ENCODE measurements around the gene UBAC2.

DNA sequence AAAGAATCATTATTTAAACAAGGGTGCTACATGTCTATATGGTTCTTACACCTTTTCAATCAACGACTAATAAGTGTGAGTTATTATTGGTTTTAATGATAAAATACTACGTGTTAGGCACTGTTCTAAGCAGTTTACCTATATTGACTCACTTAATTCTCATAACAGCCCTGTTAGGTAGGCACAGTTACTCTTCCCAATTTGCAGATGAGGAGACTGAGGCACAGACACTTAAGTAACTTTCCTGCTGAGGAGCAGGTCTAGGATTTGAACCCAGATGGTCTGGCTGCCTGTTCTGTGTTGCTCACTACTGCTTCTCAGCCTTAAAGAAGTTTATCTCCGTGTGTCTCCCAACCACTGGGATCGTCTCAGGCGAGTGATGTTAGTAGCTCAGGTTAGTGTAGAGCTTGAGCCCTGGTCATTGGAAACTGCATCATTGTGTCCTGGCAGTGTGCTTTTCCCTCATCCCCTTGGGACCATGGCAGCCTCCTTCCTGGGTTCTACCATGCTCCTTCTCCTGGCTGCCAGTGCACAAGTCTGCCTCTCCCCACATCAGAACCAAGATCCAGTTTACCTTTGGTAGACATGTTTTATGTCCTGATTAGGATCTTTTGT lies 10.9 kb downstream of the UBAC2 start:
- TF ChIP-seq, protein P1, sequence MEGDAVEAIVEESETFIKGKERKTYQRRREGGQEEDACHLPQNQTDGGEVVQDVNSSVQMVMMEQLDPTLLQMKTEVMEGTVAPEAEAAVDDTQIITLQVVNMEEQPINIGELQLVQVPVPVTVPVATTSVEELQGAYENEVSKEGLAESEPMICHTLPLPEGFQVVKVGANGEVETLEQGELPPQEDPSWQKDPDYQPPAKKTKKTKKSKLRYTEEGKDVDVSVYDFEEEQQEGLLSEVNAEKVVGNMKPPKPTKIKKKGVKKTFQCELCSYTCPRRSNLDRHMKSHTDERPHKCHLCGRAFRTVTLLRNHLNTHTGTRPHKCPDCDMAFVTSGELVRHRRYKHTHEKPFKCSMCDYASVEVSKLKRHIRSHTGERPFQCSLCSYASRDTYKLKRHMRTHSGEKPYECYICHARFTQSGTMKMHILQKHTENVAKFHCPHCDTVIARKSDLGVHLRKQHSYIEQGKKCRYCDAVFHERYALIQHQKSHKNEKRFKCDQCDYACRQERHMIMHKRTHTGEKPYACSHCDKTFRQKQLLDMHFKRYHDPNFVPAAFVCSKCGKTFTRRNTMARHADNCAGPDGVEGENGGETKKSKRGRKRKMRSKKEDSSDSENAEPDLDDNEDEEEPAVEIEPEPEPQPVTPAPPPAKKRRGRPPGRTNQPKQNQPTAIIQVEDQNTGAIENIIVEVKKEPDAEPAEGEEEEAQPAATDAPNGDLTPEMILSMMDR (conservative IDR thresholded peaks at IDR 0.05) = no peak
- TF ChIP-seq ZFX (IDR thresholded peaks at IDR 0.05) = no peak
